RPMI7951 (cell line): ENCODE data around the gene SYNE3. TPM values are rescaled to one million over a fixed set of nuclear protein-coding genes. Genes with fewer than 3 reads are reported as not detected.
A peak's percentile ranks its signal among the peaks of the same experiment; 100 is the strongest.

Experiments
- DNase-seq: peaks from one replicate; pipeline ENCODE4 v3.0.0-alpha.2; 2012; ENCODE audit warnings: low read depth
- total RNA-seq: library from RNA; depleted of rRNA; stranded (reverse); fragments of >200 nt; shearing (Covaris generic); gene quantifications from 2 replicates; pipeline ENCODE4 v1.2.3, GENCODE V29; 2014

SYNE3 gene
- total RNA-seq, 1 experiment from 2014 or later, result 6.0 TPM

DNA sequence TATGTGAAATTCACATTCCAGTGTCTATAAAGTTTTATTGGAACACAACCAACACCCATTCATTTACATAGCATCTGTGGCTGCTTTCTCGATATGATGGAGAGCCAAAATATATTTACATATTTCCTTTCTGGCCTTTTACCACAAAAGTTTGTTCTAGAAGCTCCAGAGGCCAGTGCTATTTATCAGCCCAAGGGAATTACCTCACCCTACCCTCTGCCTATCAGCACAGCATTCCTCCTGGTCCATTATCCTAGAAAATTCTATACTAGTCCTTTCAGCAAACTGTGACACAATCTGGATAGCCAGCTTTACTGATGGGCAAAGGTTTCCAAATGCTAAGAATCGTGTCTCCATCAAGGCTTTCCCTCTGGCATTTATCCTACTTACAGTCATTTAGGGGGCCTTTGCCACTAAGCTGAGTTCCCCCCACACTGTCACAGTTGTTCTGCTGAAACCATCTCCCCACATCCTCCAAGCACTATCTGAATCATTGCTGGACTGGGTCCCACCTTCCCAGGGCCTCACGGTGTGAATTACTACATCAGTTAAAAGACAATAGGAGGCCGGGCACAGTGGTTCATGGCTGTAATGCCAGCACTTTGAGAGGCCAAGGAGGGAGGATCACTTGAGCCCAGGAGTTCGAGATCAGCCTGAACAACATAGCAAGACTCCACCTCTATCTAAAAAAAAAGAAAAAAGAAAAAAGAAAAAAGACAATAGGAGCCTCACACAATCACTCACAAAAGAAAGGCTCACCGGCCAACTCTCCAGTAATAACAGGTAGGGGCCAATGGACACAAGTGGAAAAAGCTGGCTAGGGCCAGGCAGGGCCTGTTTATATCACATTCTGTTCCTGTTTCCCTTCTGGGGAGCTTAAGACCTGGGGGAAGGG is 12.1 kb downstream of the SYNE3 start:
- peak; percentile 71 for DNase-seq

DNA sequence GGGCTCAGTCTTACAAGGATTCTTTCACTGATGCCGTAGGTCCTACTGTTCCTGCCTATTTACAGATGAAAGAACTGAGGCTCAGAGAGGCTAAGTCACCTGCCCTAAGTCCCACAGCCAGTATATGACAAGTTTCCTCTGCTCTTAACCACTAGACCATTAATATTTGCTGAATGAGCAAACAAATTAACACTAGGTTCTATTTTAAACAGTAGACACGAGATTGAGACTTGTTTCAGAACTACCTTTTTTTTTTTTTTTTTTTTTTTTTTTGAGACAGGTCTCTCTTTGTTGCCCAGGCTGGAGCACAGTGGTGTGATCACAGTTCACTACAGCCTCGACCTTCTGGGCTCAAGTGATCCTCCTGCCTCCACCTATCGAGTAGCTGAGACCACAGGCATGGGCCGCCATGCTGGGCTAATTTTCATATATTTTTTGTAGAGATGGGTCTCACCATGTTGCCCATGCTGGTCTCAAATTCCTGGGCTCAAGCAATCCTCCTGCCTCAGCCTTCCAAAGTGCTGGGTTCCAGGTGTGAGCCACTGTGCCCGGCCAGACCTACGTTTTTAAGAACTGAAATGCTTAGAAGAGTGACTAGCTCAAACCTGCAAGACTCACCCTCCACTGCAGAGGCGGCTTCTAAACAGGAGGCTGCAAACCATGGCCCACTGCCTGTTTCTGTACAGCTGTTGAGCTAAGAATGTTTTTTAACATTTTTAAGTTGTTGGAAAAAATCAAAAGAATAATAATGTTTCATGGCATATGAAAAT is 12.9 kb downstream of the SYNE3 start:
- no peak for DNase-seq

DNA sequence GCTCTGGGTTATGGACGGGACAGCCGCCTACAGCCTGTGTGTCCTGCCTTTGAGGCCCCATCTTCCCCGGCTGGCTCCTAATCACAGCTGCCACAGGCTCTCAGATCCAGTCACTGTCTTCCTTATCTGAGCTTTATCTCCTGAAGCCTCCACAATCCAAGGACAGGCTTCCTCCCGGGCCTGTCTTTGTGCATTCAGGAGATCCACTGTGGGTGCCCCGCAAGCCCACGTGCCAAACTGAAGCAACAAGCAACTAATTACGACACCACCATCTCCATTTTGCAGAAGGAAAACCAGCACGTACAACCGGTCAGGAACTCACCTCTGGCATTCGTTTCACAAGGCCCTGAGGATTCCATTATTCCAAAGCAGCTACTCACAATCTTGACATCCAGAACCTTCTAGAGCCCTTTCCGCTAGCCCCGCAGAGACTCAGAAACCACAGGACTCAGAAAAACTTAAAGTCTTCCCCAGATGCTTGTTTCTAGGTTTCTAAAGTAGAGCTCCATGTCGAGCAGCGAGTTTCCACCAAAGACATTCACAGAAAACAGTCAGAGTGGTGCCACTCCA is 14.0 kb downstream of the SYNE3 start:
- DNase-seq, result no peak

DNA sequence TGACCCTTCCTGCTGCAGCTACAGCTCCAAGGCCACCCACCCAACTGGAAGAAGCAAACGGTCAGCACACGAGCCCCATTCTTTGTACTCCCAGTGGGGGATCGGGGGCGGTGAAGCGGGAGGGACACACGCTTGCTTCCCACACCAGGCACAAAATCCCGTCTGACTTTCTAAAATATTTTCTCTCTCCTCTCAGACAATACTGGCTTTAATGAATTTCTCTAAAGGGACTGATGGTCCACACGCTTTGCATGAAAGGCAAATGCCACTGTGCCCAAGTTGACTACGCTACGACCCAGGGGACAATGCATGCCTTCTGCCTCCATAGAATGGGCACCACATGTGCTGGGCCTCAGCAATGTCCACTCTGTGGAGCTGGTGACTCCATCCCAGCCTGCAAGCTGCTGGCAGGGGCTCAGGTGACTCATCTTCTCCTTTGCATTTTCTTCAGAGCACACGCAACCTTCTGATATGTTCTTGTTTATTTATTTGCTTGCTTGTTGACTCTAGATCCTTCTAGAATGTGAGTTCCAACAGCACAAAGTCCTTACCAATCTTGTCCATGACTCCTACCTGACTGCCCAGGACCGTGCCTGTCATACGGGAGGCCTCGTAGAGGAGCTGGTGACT is 15.6 kb downstream of the SYNE3 start:
- DNase-seq, result peak; percentile 84

DNA sequence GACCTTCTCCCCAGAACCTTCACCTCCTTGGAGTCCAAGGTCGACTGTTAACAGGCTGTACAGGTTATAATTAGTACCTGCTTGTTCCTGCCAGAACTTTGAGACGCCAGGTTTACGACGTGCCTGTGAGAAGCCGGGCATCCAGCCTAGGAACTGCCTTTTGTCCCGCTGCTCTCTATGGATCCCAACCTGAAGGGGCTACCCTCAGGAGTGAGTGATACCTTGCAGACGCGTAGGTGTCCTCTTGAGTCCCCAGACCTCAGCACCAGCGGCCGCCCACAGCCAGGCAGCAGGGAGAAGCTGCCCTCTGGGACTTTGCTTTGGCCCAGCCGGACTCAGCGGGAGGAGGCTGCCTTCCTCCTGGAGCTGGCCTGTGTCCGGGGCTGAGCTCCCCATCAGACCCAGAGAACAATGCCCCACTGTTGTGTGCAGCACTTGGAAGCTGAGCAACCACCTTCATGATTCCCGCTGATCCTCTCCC is 16.2 kb downstream of the SYNE3 start:
- DNase-seq, result no peak

DNA sequence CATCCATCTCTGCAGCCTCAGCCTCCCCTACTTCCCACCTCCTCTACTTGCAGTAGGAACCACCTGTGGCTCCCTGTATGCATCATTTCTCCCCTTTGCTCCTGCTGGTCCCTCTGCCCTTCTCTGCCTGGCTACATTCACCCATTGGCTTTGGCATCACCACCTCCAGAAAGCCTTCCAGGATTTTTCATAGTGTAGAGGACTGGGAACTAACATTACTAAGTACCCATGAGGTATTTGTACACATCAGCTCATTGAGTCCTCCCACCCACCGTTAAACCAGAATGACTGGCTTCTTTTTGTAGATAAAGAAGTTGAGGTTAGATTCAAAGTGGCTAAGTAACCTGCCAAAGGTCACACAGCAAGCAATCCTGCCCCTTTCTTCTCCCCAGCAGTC is 17.1 kb downstream of the SYNE3 start:
- no peak for DNase-seq

DNA sequence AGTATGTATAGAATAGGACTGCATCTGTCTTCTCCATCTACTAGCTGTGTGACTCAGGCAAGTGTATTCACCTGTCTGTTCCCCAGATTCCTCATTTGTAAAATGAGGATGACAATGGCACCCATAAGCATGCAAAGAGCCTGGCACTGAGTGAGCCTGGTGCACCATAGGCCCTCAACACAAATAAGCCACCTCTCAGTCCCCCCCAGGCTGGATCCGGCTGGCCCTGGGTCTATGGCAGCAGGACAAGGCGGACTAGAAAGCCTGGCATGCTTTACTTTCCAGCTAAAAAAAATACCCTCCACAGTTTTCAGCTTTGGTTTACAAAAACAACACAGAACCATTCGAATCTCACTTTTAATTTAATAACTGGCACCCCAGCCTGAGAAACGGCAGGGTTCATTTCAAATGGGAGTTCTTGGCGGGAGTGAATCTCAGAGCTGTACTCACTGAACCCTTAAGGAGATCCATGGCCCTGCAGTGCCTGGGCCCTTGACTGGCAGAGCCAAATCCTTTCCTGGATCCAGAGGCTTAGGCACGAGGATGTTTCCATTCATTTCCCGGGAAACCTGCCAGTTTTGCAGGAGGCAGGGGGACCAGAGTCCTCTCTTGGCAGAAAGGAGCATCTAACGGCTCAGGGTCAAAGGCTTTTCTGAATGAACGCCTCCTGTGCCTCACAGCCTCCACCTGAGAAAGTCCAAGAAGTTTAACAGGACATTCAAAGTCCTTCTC is 17.7 kb downstream of the SYNE3 start:
- peak; percentile 34 for DNase-seq

DNA sequence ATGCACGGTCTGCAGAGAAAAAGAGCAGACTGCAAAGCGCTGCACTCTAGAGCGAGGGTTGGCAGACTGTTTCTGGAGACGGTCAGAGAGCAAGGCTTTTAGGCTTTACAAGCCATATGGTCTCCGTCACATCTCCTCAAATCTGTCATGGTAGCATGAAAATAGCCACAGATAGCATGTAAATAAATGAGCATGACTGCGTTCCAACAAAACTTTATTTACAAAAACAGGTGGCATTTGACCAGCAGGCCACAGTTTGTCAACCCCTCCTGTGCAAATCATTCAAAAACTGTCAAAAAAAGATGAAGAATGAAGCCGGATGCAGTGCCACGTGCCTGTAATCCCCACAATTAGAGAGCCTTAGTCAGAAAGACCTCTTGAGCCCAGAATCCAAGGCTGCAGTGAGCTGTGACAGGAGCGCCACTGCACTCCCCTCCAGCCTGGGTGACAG is 18.9 kb downstream of the SYNE3 start:
- DNase-seq, result no peak

DNA sequence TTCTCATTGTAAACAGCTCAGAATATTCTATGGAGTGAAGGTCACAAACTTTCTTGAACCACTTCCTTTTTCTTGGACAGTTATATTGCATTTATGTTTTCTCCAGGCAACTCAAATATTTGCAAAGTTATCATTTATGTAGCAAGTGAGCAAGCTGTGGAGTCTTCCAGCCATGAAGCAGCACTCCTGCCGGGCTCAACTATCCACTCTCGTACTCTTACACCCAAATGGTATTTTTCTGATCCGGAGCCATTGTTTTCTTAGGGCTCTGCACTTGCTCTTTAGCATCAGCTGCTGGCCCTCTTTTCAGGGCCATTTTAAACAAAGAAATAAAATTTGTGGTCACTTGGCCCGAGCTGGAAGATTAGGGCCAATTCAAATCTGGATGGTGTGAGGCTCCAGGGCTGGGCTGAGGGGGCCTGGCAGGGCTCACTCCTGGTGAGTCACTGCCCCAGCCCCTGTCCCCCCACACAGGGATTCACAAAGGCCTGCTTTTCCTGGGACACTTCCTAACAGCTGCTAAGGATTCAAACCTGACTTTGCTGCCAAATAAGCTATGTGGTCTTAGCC is 19.7 kb downstream of the SYNE3 start:
- DNase-seq, result peak; percentile 92

DNA sequence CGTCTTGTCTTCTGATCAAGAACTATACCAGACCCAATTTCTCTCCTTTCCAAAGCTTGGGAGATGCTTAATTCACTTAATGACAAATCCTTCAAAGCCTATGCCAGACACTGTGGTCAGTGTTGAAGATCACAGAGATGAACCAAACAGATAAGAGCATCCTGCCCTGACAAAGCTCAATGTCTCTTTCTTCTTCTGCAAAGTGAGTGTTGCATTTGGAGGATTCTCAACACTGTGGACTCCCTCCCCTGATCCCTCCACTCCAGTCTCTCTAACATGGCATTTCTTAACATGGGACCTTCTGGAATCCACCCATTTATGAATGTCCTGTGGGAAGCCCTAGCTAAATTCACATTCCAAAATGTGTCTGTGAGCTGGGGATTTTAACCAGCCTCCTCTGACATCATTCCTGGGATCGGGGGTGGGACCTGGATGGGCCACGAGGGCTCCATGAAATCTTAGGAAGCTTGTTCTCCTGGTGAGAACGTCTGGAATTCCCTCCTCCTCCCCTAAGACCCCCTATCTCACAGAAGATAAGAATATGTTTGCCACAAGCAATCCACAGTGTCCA is 20.3 kb downstream of the SYNE3 start:
- peak; percentile 78 for DNase-seq

DNA sequence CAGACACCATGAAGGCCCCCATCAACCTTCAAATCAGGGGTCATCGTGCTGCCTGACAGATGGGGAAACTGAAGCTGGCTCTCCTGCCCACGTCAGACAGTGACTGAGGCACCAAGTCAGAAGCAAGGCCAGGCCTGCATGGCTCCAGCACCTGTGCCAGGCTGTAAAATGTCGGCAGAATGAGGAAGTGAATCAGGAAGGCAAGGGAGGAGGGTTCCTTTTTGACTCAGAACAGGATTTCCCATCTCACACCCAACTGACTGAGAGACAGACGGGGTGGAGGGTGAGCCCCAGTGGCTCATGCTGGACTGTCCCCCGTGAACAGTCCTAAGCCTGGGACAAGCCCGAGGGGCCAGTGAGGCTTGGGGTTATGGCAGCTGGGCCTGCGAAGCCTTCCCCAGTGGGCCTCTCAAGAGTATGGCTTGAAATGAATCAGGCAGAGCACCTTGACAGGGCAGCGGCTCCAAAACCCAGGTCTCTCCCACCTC is 20.9 kb downstream of the SYNE3 start:
- DNase-seq, result no peak

DNA sequence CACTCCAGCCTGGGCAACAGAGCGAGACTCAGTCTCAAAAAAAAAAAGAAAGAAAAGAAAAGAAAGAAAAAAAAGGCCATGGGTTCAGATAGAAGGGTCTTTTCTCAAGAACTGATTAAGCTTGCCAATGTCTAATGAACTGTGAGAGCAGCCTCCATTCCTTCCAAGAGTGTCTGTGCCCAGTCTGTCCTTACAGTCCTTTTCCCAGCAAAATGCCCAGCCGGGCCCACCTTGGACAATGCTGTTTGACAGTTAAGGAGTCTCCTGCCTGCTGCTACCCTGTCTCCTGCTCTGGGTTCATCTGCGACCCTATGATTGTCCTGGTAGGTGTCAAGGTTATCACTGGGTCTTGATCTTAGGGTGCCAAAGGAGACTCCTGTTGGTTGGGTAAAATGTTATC is 21.4 kb downstream of the SYNE3 start:
- DNase-seq, result no peak

DNA sequence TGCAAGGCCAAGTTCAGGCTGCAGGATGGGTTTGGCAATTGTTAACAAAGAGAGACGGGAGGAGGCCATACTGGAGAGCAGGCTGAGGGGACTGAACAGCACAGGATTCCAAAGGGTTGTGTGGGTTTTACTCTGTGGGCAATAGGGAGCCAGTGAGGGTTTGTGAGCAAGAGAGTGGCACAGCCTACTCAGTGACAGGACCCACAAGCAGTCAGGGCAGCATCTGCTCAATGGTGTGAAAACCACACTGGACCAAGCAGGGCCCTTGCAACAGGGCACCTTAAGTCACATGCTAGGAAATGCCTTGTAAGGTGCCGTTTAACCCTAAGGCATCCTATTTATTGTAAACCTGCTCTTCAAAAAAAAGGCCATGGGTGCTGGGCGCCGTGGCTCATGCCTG is 22.0 kb downstream of the SYNE3 start:
- no peak for DNase-seq

DNA sequence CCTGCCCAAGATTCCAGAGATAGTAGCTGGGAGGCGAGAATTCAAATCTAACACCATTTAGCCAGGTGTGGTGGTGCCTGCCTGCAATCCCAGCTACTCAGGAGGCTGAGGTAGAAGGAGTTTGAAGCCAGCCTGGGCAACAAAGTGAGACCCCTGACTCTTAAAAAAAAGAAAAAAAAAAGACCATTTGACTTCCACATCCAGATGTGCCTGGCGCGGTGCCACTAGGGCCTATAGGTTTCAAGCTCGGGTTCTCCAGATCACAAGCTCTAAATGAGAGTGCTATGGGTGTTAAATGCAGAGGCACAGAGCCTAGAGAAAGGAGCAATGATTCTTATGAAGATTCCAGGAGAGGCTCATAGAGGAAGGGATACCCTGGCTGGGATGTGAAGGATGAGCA is 22.5 kb downstream of the SYNE3 start:
- DNase-seq, result no peak

DNA sequence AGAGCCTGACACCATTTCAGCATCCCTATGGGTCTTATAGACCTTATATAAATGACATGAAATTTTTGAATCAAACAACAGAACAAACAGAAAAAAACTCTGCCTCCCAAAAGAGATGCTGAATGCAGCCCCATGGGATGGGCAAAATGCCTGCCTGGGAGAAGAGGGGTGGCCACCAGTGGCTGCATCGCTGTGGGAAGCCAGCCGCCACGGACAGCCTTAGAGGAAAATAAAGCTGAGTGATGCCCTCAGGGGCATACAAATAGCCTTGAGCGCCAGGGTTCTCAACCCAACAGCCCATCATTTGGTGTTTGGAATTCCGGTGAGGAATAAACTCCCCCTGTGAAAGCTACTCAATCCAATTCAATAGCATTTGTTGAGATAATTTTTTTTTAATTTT is 22.9 kb downstream of the SYNE3 start:
- DNase-seq, result no peak

DNA sequence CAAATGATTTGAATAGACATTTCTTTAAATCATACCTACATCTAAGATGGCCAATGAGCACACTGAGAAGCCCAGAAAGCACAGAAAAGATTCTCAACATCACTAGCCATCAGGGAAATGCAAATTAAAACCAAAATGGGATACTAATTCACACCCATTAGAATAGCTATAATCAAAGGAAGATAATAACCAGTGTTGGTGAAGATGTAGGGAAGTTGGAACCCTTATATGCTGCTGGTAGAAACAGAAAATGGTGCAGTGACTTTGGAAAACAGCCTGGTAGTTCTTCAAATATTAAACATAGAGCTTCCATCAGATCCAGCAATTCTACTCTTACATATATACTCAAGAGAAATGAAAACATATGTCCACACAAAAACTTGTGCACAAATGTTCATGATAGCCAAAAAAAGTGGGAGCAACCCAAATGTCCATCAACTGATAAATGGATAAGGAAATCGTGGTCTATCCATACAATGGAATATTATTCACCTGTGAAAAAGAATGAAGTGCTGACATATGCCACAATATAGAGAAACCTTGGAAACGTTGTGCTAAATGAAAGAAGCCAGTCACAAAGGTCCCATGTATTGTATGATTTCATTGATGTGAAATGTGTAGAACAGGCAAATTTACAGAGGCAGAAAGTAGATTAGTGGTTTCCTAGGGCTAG is 24.4 kb downstream of the SYNE3 start:
- DNase-seq, result no peak

DNA sequence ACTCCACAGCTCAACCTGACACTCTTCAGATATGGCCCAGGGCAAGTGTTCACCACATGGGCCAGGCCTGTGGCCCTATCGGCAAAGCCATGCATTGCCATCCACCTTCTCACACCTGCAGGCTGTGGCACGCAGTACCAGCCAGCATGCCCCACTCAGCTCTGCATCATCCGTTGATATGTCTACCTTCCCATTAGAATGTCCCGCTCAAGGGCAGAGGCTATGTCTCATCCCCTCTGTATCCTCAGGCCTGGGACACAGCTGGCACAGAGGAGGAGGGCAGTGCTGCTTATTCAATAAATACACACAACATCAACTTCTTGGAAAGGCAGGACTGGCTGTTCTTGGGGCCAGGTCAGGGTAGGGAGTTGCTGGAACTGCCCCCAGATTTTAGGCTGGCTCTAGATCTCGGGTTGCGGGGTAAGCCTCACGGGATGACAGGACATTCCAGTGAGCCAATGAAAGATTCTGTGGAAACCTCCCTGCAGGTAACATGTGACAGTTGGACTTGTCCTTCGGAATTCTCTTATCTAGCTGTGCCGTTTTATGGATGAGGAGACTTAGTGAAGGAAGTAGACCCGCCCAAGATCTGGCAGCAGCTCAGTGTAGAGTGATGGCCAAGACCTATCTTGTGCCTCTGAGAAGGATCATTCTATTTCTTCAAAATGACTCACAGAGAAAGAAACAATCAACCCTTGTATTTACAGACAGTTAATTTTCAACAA is 25.6 kb downstream of the SYNE3 start:
- DNase-seq, result peak; percentile 34

DNA sequence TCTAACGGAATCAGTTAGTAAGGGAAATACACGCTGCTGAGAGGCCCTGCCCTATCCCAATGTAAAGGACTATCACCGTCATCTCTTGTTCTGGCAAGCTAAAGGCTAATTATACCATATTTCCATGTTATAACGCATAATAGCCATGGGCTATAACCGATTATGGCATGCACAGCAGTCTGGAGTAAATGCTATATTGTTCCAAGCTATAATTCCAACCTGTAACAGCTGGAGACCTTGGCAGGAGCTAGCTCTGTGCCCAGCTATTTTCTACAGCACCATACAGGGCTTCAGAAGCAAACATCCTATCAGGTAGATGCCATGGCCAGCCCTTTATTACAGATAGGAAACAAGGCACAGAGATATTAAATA is 26.3 kb downstream of the SYNE3 start:
- no peak for DNase-seq
